OCI-LY1 (cell line): Measurements from ENCODE around the gene UBE4B.

Experiments
- H2AFZ ChIP-seq: fragments of 200-600 bp; sonication (generic), shearing (Covaris generic); 2 replicates; pipeline ENCODE4 v1.6.0; 2014; ENCODE audit warnings: antibody characterized with exemption, mild to moderate bottlenecking, low read length
- H3F3A ChIP-seq: fragments of 200-600 bp; sonication (generic), shearing (Covaris generic); 2 replicates; pipeline ENCODE4 v1.6.0; 2014; ENCODE audit warnings: mild to moderate bottlenecking, antibody characterized with exemption, low read length, moderate library complexity; ENCODE audit not compliant: insufficient read depth
- H3K27ac ChIP-seq: fragments of 200-600 bp; sonication (generic); 2 replicates; pipeline ENCODE4 v1.5.1; 2014; ENCODE audit warnings: low read length, mixed run types, mild to moderate bottlenecking, low read depth; ENCODE audit not compliant: poor library complexity, severe bottlenecking
- H3K27me3 ChIP-seq: fragments of 200-600 bp; sonication (generic); 2 replicates; pipeline ENCODE4 v1.6.0; 2014; ENCODE audit warnings: antibody characterized with exemption, mild to moderate bottlenecking, low read length, moderate library complexity; ENCODE audit not compliant: insufficient read depth
- H3K36me3 ChIP-seq: fragments of 200-600 bp; sonication (generic); 2 replicates; pipeline ENCODE4 v1.6.1; 2014; ENCODE audit warnings: mild to moderate bottlenecking, antibody characterized with exemption, low read length, moderate library complexity, mixed read lengths; ENCODE audit not compliant: insufficient read depth
- H3K4me1 ChIP-seq: fragments of 200-600 bp; sonication (generic); 2 replicates; pipeline ENCODE4 v1.5.1; 2014; ENCODE audit warnings: mild to moderate bottlenecking, low read length, moderate library complexity; ENCODE audit not compliant: insufficient read depth, severe bottlenecking
- H3K4me2 ChIP-seq: fragments of 200-600 bp; sonication (generic), shearing (Covaris generic); 2 replicates; pipeline ENCODE4 v1.6.1; 2014; ENCODE audit warnings: low read length
- H3K4me3 ChIP-seq: fragments of 200-600 bp; sonication (generic); 2 replicates; pipeline ENCODE4 v1.5.1; 2014; ENCODE audit warnings: low read length, low read depth, mild to moderate bottlenecking, mixed read lengths; ENCODE audit not compliant: poor library complexity, severe bottlenecking
- H3K79me2 ChIP-seq: fragments of 200-600 bp; shearing (Covaris generic); 2 replicates; pipeline ENCODE4 v1.6.1; 2016; ENCODE audit warnings: mixed run types, low read length, mixed read lengths; ENCODE audit not compliant: insufficient read depth
- H3K9ac ChIP-seq: fragments of 200-600 bp; sonication (generic), shearing (Covaris generic); 2 replicates; pipeline ENCODE4 v1.6.1; 2014; ENCODE audit warnings: mild to moderate bottlenecking, low read length, mixed read lengths
- H3K9me2 ChIP-seq: fragments of 200-600 bp; sonication (generic), shearing (Covaris generic); 2 replicates; pipeline ENCODE4 v1.6.1; 2014; ENCODE audit warnings: low read depth, mild to moderate bottlenecking, low read length, mixed read lengths
- H3K9me3 ChIP-seq: fragments of 200-600 bp; shearing (Covaris generic); 2 replicates; pipeline ENCODE4 v1.6.1; 2014; ENCODE audit warnings: low read length, mixed read lengths
- H4K20me1 ChIP-seq: fragments of 200-600 bp; sonication (generic), shearing (Covaris generic); 2 replicates; pipeline ENCODE4 v1.6.0; 2016; ENCODE audit warnings: mild to moderate bottlenecking, low read length; ENCODE audit not compliant: insufficient read depth
- EZH2 ChIP-seq: fragments of 200-600 bp; sonication (generic), shearing (Covaris generic); IDR thresholded peaks from 2 replicates; pipeline ENCODE4 v1.8.0; 2017; ENCODE audit warnings: borderline replicate concordance, mixed run types, mild to moderate bottlenecking, antibody characterized with exemption, low read length, moderate library complexity, mixed read lengths
- TF ChIP-seq, protein P1 (sequence below): fragments of 200-600 bp; sonication (generic), shearing (Covaris generic); IDR thresholded peaks from 2 replicates; pipeline ENCODE4 v1.5.1; 2017; ENCODE audit warnings: mild to moderate bottlenecking, antibody characterized with exemption, low read length, moderate library complexity, mixed read lengths

Gene UBE4B

DNA sequence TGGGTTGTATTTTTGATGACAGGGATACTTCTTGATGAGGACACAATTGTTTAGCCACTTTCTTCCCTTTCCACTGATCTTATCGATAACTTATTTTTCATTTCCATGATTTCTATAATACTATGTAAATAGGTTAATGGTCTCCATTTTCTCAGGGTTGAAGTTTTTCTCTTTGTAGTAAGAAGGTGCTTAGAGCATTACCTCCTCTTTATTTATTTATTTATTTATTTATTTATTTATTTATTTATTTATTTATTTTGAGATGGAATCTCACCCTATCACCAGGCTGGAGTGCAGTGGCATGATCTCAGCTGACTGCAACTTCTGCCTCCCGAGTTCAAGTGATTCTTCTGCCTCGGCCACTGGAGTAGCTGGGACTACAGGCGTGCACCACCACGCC lies 70.4 kb downstream of the UBE4B start:
- no peak overlapping the region for H3K4me2 ChIP-seq
- peaks cover 65% of the 10 kb centered on the region for H3K36me3 ChIP-seq
- H3K9me3 ChIP-seq = no peaks in the 10 kb centered on the region
- no peak overlapping the region for H3K4me3 ChIP-seq
- no peaks in the 10 kb centered on the region for H4K20me1 ChIP-seq
- H3K79me2 ChIP-seq = no peaks in the 10 kb centered on the region
- no peaks in the 10 kb centered on the region for H3K4me1 ChIP-seq
- H2AFZ ChIP-seq = no peak overlapping the region
- H3K9me2 ChIP-seq = no peaks in the 10 kb centered on the region
- TF ChIP-seq, protein P1, sequence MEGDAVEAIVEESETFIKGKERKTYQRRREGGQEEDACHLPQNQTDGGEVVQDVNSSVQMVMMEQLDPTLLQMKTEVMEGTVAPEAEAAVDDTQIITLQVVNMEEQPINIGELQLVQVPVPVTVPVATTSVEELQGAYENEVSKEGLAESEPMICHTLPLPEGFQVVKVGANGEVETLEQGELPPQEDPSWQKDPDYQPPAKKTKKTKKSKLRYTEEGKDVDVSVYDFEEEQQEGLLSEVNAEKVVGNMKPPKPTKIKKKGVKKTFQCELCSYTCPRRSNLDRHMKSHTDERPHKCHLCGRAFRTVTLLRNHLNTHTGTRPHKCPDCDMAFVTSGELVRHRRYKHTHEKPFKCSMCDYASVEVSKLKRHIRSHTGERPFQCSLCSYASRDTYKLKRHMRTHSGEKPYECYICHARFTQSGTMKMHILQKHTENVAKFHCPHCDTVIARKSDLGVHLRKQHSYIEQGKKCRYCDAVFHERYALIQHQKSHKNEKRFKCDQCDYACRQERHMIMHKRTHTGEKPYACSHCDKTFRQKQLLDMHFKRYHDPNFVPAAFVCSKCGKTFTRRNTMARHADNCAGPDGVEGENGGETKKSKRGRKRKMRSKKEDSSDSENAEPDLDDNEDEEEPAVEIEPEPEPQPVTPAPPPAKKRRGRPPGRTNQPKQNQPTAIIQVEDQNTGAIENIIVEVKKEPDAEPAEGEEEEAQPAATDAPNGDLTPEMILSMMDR = no peak
- no peak for TF ChIP-seq EZH2
- H3K27ac ChIP-seq = no peak overlapping the region
- no peaks in the 10 kb centered on the region for H3F3A ChIP-seq
- H3K9ac ChIP-seq = no peak overlapping the region
- no peaks in the 10 kb centered on the region for H3K27me3 ChIP-seq

DNA sequence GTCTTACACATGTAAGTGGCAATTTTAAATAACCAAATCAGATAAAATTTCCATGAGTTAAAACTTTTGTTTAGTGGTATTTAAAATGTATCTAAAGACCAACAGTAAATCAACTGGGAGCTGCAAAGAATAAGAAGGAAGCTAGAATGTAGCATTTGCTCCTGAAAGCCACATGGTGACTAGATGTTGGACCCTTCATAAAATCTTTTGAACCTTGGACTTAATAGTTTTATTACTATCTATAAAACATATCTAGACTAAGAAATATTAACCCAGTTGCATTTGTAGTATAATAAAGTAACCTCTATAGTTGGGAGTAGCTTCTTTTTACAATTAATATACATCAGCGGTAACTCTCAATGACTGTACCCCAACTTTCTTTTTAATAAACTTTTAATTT lies 72.1 kb downstream of the UBE4B start:
- Histone ChIP-seq H3K36me3 (peaks cover 69% of the 10 kb centered on the region), H3K27ac (no peak overlapping the region), H4K20me1 (no peaks in the 10 kb centered on the region), H3K9me2 (no peaks in the 10 kb centered on the region), H3K27me3 (no peaks in the 10 kb centered on the region), H3K4me1 (no peaks in the 10 kb centered on the region), H3F3A (no peaks in the 10 kb centered on the region), H2AFZ (no peak overlapping the region), H3K9me3 (no peaks in the 10 kb centered on the region), H3K9ac (no peak overlapping the region), H3K79me2 (no peaks in the 10 kb centered on the region), H3K4me3 (no peak overlapping the region), H3K4me2 (no peak overlapping the region)
- TF ChIP-seq EZH2 = no peak
- TF ChIP-seq, protein P1 = no peak

DNA sequence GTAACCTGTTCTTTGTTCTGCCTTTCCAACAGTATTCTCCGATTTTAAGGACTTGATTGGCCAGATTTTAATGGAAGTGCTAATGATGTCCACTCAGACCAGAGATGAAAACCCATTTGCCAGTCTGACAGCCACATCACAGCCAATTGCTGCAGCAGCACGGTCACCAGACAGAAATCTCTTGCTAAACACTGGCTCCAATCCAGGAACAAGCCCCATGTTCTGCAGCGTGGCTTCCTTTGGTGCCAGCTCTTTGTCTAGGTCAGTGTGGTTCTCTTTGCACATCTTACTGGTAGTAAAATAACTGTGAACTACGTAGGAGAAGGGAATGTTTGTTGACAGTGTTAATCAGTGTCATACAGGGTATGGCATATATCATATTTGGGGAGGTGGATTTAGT lies 72.7 kb downstream of the UBE4B start:
- Histone ChIP-seq H3K4me2 (no peak overlapping the region), H3K9me2 (no peaks in the 10 kb centered on the region), H3K9ac (no peak overlapping the region), H3K9me3 (no peaks in the 10 kb centered on the region), H3K4me1 (no peaks in the 10 kb centered on the region), H3K4me3 (no peak overlapping the region), H3K36me3 (peaks cover 69% of the 10 kb centered on the region), H4K20me1 (no peaks in the 10 kb centered on the region), H2AFZ (no peak overlapping the region), H3F3A (no peaks in the 10 kb centered on the region), H3K79me2 (no peaks in the 10 kb centered on the region), H3K27ac (no peak overlapping the region), H3K27me3 (no peaks in the 10 kb centered on the region)
- TF ChIP-seq, protein P1 = no peak
- TF ChIP-seq EZH2 = no peak
